ENCODE data around the gene PTPRB. TPM values are rescaled to one million over a fixed set of nuclear protein-coding genes. Genes with fewer than 3 reads are reported as not detected.

PTPRB gene
- total and polyA plus RNA-seq, 8 donors: 1.2 to 51.2 (median 10.5) TPM

DNA sequence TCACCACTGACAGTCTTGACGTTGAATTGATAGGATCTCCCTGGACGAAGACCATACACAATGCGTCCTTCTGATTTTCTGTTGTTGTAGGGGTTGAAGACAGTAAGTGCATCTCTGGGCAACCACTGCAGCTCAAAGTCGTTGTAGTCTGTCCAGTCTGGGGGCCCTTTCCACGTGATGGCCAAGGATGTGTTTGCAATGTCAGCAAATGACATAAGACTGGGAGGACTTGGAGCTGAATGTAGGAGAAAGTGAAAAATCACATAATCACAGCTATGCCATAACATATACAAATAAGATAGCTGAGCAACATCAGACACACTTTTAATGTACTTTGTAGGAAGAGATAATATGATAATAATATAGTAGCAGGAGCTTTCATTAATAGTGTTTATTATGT is 77.8 kb downstream of the PTPRB start:
- WGBS, 5 donors: 78 to 88% (median 85%) methylated on average over 5 of the region's 5 CpGs
- intact Hi-C loops (cut with DNase I; ENCODE audit: low total_unique reads): no loop called here
- no peaks in the 10 kb centered on the region for H3K9me3 ChIP-seq
- H3K27ac ChIP-seq: no peak overlapping the region
- no peak overlapping the region for H3K4me3 ChIP-seq
- DNase-seq: no peak
- no peaks in the 10 kb centered on the region for H3K27me3 ChIP-seq
- H3K36me3 ChIP-seq: no peaks in the 10 kb centered on the region
- TF ChIP-seq, protein P1, sequence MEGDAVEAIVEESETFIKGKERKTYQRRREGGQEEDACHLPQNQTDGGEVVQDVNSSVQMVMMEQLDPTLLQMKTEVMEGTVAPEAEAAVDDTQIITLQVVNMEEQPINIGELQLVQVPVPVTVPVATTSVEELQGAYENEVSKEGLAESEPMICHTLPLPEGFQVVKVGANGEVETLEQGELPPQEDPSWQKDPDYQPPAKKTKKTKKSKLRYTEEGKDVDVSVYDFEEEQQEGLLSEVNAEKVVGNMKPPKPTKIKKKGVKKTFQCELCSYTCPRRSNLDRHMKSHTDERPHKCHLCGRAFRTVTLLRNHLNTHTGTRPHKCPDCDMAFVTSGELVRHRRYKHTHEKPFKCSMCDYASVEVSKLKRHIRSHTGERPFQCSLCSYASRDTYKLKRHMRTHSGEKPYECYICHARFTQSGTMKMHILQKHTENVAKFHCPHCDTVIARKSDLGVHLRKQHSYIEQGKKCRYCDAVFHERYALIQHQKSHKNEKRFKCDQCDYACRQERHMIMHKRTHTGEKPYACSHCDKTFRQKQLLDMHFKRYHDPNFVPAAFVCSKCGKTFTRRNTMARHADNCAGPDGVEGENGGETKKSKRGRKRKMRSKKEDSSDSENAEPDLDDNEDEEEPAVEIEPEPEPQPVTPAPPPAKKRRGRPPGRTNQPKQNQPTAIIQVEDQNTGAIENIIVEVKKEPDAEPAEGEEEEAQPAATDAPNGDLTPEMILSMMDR (IDR thresholded peaks at IDR 0.05): no peak
- TF ChIP-seq POLR2A (IDR thresholded peaks at IDR 0.05) (no peak), EP300 (IDR thresholded peaks at IDR 0.05) (no peak), POLR2AphosphoS5 (IDR thresholded peaks at IDR 0.05) (no peak)
- no peaks in the 10 kb centered on the region for H3K4me1 ChIP-seq

- H3K36me3 ChIP-seq: no peaks in the 10 kb centered on the region
- TF ChIP-seq POLR2AphosphoS5 (IDR thresholded peaks at IDR 0.05): no peak
- TF ChIP-seq POLR2A (IDR thresholded peaks at IDR 0.05): no peak
- TF ChIP-seq EP300 (IDR thresholded peaks at IDR 0.05): no peak
- TF ChIP-seq, protein P1 (IDR thresholded peaks at IDR 0.05): no peak
- no peaks in the 10 kb centered on the region for H3K27me3 ChIP-seq
- H3K4me1 ChIP-seq: no peaks in the 10 kb centered on the region
- no peaks in the 10 kb centered on the region for H3K9me3 ChIP-seq
- 92 to 96% (median 93%) methylated on average over 3 to 4 of the region's 4 CpGs for WGBS, 5 donors
- intact Hi-C loops (cut with DNase I; ENCODE audit: low total_unique reads): no loop called here
- no peak overlapping the region for H3K4me3 ChIP-seq
- DNase-seq: peak in 1 of 2 donors; percentile 30
- no peak overlapping the region for H3K27ac ChIP-seq
Measured at GRCh38 chr12:70557583-70558191, 79.5 kb downstream of the PTPRB start.

GRCh38 chr12:70556179-70556869 is 80.9 kb downstream of the PTPRB start:
- Histone ChIP-seq H3K4me1 (no peaks in the 10 kb centered on the region), H3K9me3 (no peaks in the 10 kb centered on the region), H3K27ac (no peak overlapping the region), H3K4me3 (no peak overlapping the region), H3K27me3 (no peaks in the 10 kb centered on the region), H3K36me3 (no peaks in the 10 kb centered on the region)
- no peak for TF ChIP-seq POLR2A (IDR thresholded peaks at IDR 0.05)
- TF ChIP-seq, protein P1 (IDR thresholded peaks at IDR 0.05): no peak
- TF ChIP-seq POLR2AphosphoS5 (IDR thresholded peaks at IDR 0.05): no peak
- no peak for TF ChIP-seq EP300 (IDR thresholded peaks at IDR 0.05)
- WGBS, 5 donors: 75 to 81% (median 79%) methylated on average over 5 of the region's 5 CpGs
- DNase-seq: no peak
- intact Hi-C loops (cut with DNase I; ENCODE audit: low total_unique reads): no loop called here

DNA sequence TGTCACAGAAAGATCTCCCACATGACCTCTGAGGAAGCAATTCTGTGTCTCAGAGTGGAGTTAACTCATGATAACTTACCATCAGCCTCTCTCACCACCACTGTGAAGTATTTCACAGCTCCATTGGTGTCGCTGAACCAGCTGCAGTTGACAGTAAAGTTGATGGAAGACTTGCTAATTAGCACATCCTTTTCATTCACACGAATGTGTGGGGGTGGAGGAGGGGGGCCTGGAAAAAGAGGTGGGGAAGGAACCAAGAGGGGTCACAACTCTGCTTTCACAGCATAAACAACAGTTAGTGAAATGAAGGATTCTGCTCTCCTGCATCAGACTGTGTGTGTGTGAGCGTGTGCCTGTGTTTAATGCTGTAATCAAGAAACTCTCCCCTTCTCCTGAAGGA is 82.1 kb downstream of the PTPRB start:
- no peak for TF ChIP-seq POLR2A (IDR thresholded peaks at IDR 0.05)
- TF ChIP-seq POLR2AphosphoS5 (IDR thresholded peaks at IDR 0.05): no peak
- no peak for TF ChIP-seq EP300 (IDR thresholded peaks at IDR 0.05)
- intact Hi-C loops (cut with DNase I; ENCODE audit: low total_unique reads): no loop called here

GRCh38 chr12:70553391-70553859 is 83.8 kb downstream of the PTPRB start:
- TF ChIP-seq POLR2A (IDR thresholded peaks at IDR 0.05) (no peak), EP300 (IDR thresholded peaks at IDR 0.05) (no peak), POLR2AphosphoS5 (IDR thresholded peaks at IDR 0.05) (no peak)
- TF ChIP-seq, protein P1 (IDR thresholded peaks at IDR 0.05): no peak
- Histone ChIP-seq H3K9me3 (no peaks in the 10 kb centered on the region), H3K4me1 (no peaks in the 10 kb centered on the region), H3K27ac (no peak overlapping the region), H3K4me3 (no peak overlapping the region), H3K27me3 (no peaks in the 10 kb centered on the region), H3K36me3 (no peaks in the 10 kb centered on the region)
- 58 to 71% (median 62%) methylated on average over 2 of the region's 2 CpGs for WGBS, 5 donors
- no peak for DNase-seq
- intact Hi-C loops (cut with DNase I; ENCODE audit: low total_unique reads): no loop called here

More for the DNA sequence above, 82.1 kb downstream of the PTPRB start:
- WGBS, 5 donors: 56 to 73% (median 63%) methylated on average over 3 of the region's 3 CpGs
- Histone ChIP-seq H3K9me3 (no peaks in the 10 kb centered on the region), H3K4me3 (no peak overlapping the region), H3K4me1 (no peaks in the 10 kb centered on the region), H3K36me3 (no peaks in the 10 kb centered on the region), H3K27ac (no peak overlapping the region), H3K27me3 (no peaks in the 10 kb centered on the region)
- DNase-seq: no peak

Data from stomach (tissue), 9 donors.